Natural killer cell (primary cell): ENCODE results near the gene CC2D1A. TPM values are rescaled to one million over a fixed set of nuclear protein-coding genes. Genes with fewer than 3 reads are reported as not detected.
A peak's percentile ranks its signal among the peaks of the same experiment; 100 is the strongest.

Experiments
- ATAC-seq, 3 donors: fragments of 150-1000 bp in 2 of 3; fragments of 200-7000 bp in 1 of 3; cut with Tn5 transposase; 1 replicate in 1 of 3; 2 replicates in 2 of 3; pipeline ENCODE4 v1.10.0; 2021; ENCODE audit warnings: mild to moderate bottlenecking in 2 of 3, moderate library complexity in 2 of 3
- DNase-seq, 2 donors: peaks; one replicate each; pipeline versions ENCODE4 v3.0.0 to v3.0.0-alpha.2; 2013 to 2021; ENCODE audit warnings: mixed read lengths in 1 of 2
- H3K27ac ChIP-seq: one replicate; pipeline ENCODE4 v1.5.1; 2013; ENCODE audit warnings: mild to moderate bottlenecking, low read length
- H3K27me3 ChIP-seq: one replicate; pipeline ENCODE4 v1.6.1; 2013; ENCODE audit warnings: low read length; ENCODE audit not compliant: control insufficient read depth, insufficient read depth
- H3K36me3 ChIP-seq: one replicate; pipeline ENCODE4 v1.6.1; 2013; ENCODE audit warnings: low read length; ENCODE audit not compliant: control insufficient read depth, insufficient read depth
- H3K4me1 ChIP-seq: one replicate; pipeline ENCODE4 v1.6.1; 2013; ENCODE audit warnings: low read length; ENCODE audit not compliant: control insufficient read depth, insufficient read depth
- H3K4me3 ChIP-seq: one replicate; pipeline ENCODE4 v1.5.1; 2013; ENCODE audit warnings: low read length
- H3K9me3 ChIP-seq: one replicate; pipeline ENCODE4 v1.6.1; 2013; ENCODE audit warnings: low read length; ENCODE audit not compliant: control insufficient read depth, insufficient read depth
- H3K27ac Mint-ChIP-seq, 2 donors: one replicate each; pipeline ENCODE4 v1.8.0; 2022; ENCODE audit warnings: mild to moderate bottlenecking in 2 of 2, mixed read lengths in 2 of 2, moderate library complexity in 1 of 2
- H3K27me3 Mint-ChIP-seq, 2 donors: one replicate each; pipeline ENCODE4 v1.8.0; 2022; ENCODE audit warnings: low read depth in 2 of 2, mixed read lengths in 2 of 2
- H3K36me3 Mint-ChIP-seq: one replicate; pipeline ENCODE4 v1.8.0; 2022; ENCODE audit warnings: mixed read lengths
- H3K4me1 Mint-ChIP-seq, 2 donors: one replicate each; pipeline ENCODE4 v1.8.0; 2022; ENCODE audit warnings: mixed read lengths in 2 of 2
- H3K4me3 Mint-ChIP-seq: one replicate; pipeline ENCODE4 v1.8.0; 2022; ENCODE audit warnings: mild to moderate bottlenecking, moderate library complexity, mixed read lengths
- H3K9me3 Mint-ChIP-seq, 2 donors: one replicate each; pipeline ENCODE4 v1.8.0; 2022; ENCODE audit warnings: mixed read lengths in 2 of 2
- WGBS: methylation state at CpG from one replicate; pipeline ENCODE4 v1.1.7; 2013; ENCODE audit warnings: missing lambda C conversion rate; ENCODE audit not compliant: insufficient coverage; 5-methylcytosine and 5-hydroxymethylcytosine counted together
- intact Hi-C: fragments of 100-400 bp; cut with micrococcal nuclease; formaldehyde crosslinking; loops from one replicate; pipeline ENCODE4 v1.14.2; 2022
- total RNA-seq, 4 donors: library from RNA; stranded (reverse); fragments of 120-200 nt in 1 of 4; gene quantifications; one replicate each; pipeline versions ENCODE4 v1.2.3 to v1.2.4, GENCODE V29; 2013 to 2022
- TF ChIP-seq, protein P1 (sequence below): fragments of 200-600 bp; IDR thresholded peaks from one replicate; pipeline ENCODE4 v1.8.0; 2022; ENCODE audit warnings: antibody characterized with exemption

The CC2D1A gene
- total RNA-seq, 3 donors from 2014 or later (not counting 1 experiment from before 2014, with no cell fraction given): 42.8 to 49.3 (median 48.4) TPM

DNA sequence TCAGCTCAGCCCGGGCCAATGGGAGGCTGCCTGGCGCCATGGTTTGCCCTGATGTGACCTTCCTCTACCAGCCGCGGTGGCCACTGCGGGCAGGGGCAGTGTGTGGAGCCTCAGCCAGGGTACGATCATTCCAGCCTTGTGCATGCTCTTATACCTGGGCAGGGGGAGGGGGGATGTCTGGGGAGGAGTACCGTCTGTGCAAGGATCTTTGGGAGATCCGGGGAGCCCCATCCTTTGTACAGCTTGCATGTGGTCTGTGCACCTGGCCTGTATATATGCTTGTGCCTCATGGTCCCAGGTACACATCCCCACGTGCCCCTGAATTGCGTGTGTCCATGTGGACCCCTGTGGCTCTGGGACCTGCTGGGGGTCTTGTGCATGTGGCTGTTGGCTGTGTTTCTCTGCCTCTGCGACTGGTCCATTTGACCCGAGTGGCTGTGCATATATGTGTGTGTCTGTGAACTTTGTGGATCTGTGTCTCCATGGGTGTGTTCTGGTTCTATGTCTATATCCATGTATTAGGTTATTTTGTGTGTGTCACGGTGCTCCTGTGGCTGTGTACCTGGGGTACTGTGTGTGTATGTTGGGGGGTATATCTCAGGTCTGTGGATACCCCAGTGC, 41.8 kb upstream of the CC2D1A start:
- TF ChIP-seq, protein P1, sequence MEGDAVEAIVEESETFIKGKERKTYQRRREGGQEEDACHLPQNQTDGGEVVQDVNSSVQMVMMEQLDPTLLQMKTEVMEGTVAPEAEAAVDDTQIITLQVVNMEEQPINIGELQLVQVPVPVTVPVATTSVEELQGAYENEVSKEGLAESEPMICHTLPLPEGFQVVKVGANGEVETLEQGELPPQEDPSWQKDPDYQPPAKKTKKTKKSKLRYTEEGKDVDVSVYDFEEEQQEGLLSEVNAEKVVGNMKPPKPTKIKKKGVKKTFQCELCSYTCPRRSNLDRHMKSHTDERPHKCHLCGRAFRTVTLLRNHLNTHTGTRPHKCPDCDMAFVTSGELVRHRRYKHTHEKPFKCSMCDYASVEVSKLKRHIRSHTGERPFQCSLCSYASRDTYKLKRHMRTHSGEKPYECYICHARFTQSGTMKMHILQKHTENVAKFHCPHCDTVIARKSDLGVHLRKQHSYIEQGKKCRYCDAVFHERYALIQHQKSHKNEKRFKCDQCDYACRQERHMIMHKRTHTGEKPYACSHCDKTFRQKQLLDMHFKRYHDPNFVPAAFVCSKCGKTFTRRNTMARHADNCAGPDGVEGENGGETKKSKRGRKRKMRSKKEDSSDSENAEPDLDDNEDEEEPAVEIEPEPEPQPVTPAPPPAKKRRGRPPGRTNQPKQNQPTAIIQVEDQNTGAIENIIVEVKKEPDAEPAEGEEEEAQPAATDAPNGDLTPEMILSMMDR: no peak
- intact Hi-C loops: no loop called here
- Histone ChIP-seq H3K4me3 (no peak overlapping the region), H3K27ac (no peak overlapping the region), H3K36me3 (no peaks in the 10 kb centered on the region), H3K9me3 (no peaks in the 10 kb centered on the region), H3K4me1 (peaks cover 34% of the 10 kb centered on the region), H3K27me3 (peaks cover 21% of the 10 kb centered on the region)
- DNase-seq: peak in 1 of 2 donors; percentile 49
- Mint-ChIP-seq H3K4me1 (peaks cover 24 to 44% of the 10 kb centered on the region in 2 donors), H3K4me3 (peak overlapping the region; percentile 78), H3K9me3 (no peaks in the 10 kb centered on the region), H3K27ac (peak overlapping the region in 1 of 2 donors; percentile 100), H3K27me3 (peaks cover 17 to 32% of the 10 kb centered on the region in 2 donors), H3K36me3 (no peaks in the 10 kb centered on the region)
- WGBS: 25% methylated on average over 13 of the region's 13 CpGs
- no peak for ATAC-seq

DNA sequence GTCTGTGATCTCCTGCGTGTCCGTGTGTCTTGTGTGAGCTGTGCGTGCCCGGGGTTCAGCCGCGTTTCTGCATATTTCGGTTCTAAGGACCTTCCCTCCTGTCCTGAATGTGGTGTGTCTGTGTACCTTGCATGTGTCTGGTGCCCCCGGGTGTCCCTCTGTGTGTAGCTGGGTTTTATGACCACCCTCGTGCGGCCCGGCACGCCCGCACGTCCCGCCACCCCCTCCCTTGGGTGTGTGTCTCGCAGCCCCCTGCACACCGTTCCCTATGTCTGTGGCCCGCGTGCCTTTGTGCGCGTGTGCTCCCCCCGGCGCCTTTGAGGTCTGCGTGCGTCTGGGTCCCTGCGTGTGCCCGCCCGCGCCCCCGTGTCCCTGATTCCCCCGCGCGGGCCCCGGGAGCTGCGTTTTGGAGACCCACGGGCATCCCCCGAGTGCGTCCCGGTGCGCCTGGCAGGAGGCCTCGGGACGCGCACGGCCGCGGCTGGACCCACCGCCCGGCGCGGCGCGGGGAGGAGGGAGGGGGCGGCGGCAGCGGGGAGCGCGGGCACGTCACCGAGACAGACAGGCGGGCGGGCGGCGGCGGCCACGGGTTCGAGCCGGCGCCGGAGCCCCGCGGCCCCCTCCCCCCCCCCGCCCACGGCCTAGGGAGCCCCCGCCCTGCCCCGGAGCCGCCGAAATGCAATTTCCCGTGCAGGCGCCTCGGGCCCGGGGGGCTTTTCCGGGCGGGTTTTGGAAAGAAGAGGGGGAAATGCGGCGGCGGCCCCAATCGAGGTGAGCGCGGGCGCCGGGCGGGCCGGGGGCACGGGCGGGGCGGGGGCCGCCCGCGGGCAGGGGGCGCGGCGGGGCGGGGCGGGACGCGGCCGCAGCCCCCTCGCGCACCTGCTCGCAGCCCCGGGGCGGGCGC, 41.1 kb upstream of the CC2D1A start:
- H3K9me3 ChIP-seq: no peaks in the 10 kb centered on the region
- H3K36me3 ChIP-seq: no peaks in the 10 kb centered on the region
- Mint-ChIP-seq H3K4me3 (peak overlapping the region; percentile 78), H3K27ac (peak overlapping the region in 1 of 2 donors; percentile 100), H3K4me1 (peaks cover 24 to 39% of the 10 kb centered on the region in 2 donors), H3K36me3 (no peaks in the 10 kb centered on the region), H3K9me3 (no peaks in the 10 kb centered on the region), H3K27me3 (peaks cover 17 to 32% of the 10 kb centered on the region in 2 donors)
- TF ChIP-seq, protein P1: no peak
- peaks cover 34% of the 10 kb centered on the region for H3K4me1 ChIP-seq
- ATAC-seq (no peak), DNase-seq (peak in 1 of 2 donors; percentile 50)
- H3K27me3 ChIP-seq: peaks cover 21% of the 10 kb centered on the region
- WGBS: 3% methylated on average over 106 of the region's 113 CpGs
- H3K27ac ChIP-seq: no peak overlapping the region
- no peak overlapping the region for H3K4me3 ChIP-seq
- intact Hi-C loops: no loop called here

DNA sequence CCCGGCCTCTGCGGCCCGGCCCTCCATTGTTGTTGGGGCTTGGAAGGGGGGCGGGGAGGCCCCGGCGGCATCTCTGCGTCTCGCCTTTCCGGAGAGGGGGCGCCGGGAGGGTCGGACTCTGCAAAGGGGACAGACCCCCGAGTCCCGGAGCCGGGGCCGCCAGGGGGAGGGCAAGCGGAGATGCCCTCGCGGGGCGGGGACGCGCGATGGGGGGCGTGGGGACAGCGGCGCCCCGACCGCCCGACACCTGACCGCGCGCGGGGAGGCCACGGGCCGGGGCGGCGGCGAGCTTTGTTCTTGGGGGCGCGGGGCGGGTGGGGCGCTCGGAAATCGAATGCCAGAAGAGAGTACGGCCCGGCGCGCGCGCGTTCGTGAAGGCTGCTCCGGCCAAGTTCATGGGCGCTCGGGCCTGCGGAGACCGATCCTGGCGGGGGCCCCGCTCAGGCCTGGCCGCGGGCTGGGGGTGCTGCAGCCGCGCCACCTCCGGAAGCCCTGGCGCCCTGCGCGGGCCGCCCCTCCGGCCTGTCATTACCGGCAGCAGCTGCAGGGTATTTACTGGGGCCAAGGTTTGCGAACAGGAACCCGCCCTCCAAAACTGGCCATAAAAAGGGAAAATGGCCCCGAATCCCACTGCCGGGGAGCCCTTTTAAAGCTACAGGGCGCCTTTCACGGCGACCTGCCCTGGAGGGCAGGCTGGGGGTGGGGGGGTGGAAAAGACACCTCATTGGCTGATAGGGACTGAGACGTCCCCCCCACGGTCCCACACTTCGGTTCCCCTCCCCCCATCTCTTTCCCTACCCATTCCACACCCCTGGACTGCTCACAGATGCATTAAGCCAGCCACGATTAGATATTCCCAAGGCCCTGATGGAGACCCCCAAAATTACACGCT, 40.2 kb upstream of the CC2D1A start:
- peaks cover 33% of the 10 kb centered on the region for H3K4me1 ChIP-seq
- peak in 1 of 2 donors; percentile 32 for DNase-seq
- H3K4me3 ChIP-seq: no peak overlapping the region
- Mint-ChIP-seq H3K27me3 (peaks cover 17 to 35% of the 10 kb centered on the region in 2 donors), H3K4me3 (peak overlapping the region; percentile 86), H3K36me3 (no peaks in the 10 kb centered on the region), H3K27ac (peak overlapping the region in 1 of 2 donors; percentile 51), H3K4me1 (peaks cover 24 to 35% of the 10 kb centered on the region in 2 donors), H3K9me3 (no peaks in the 10 kb centered on the region)
- H3K9me3 ChIP-seq: no peaks in the 10 kb centered on the region
- no peak for ATAC-seq
- H3K27me3 ChIP-seq: peaks cover 21% of the 10 kb centered on the region
- H3K36me3 ChIP-seq: no peaks in the 10 kb centered on the region
- H3K27ac ChIP-seq: no peak overlapping the region
- intact Hi-C loops: no loop called here
- TF ChIP-seq, protein P1: no peak
- WGBS: 2% methylated on average over 82 of the region's 82 CpGs
